RPMI7951 (cell line): ENCODE measurements around the gene NKD2. TPM values are rescaled to one million over a fixed set of nuclear protein-coding genes. Genes with fewer than 3 reads are reported as not detected.
"Not testable (repeated sequence)": the region's sequence is repeated elsewhere in the genome, so short reads cannot be mapped to it uniquely, and the experiment has no call there.

Experiments
- DNase-seq: peaks from one replicate; pipeline ENCODE4 v3.0.0-alpha.2; 2012; ENCODE audit warnings: low read depth
- total RNA-seq: library from RNA; depleted of rRNA; stranded (reverse); fragments of >200 nt; shearing (Covaris generic); gene quantifications from 2 replicates; pipeline ENCODE4 v1.2.3, GENCODE V29; 2014

The NKD2 gene
- total RNA-seq, 1 experiment from 2014 or later, result 24.6 TPM

- DNase-seq, result no peak
These were observed 8.3 kb upstream of the NKD2 start for GRCh38 chr5:1000329-1000728.

GRCh38 chr5:1000831-1001230 lies 7.8 kb upstream of the NKD2 start:
- not testable (repeated sequence) for DNase-seq

GRCh38 chr5:1001406-1002270 lies 7.0 kb upstream of the NKD2 start:
- DNase-seq, result peak; percentile 80

- no peak for DNase-seq
These were observed 6.4 kb upstream of the NKD2 start for GRCh38 chr5:1002271-1002546.

GRCh38 chr5:1002836-1003235 lies 5.8 kb upstream of the NKD2 start:
- DNase-seq, result no peak

- DNase-seq, result peak; percentile 59
These were observed 5.2 kb upstream of the NKD2 start for GRCh38 chr5:1003296-1003937.

GRCh38 chr5:1004461-1005248 lies 3.9 kb upstream of the NKD2 start:
- DNase-seq, result peak; percentile 76

- DNase-seq, result no peak
These were observed 3.3 kb upstream of the NKD2 start for GRCh38 chr5:1005249-1005851.

GRCh38 chr5:1005904-1006655 lies 2.5 kb upstream of the NKD2 start:
- DNase-seq, result no peak

- DNase-seq, result no peak
These were observed 1.9 kb upstream of the NKD2 start for GRCh38 chr5:1006656-1007071.

GRCh38 chr5:1007221-1007680 lies 1.4 kb upstream of the NKD2 start:
- DNase-seq, result no peak

GRCh38 chr5:1007681-1008450 lies 736 bp upstream of the NKD2 start:
- DNase-seq, result peak; percentile 49

GRCh38 chr5:1009359-1010180 lies 968 bp downstream of the NKD2 start:
- DNase-seq, result peak; percentile 55

GRCh38 chr5:1010181-1010510 lies 1.5 kb downstream of the NKD2 start:
- no peak for DNase-seq

- no peak for DNase-seq
These were observed 2.0 kb downstream of the NKD2 start for GRCh38 chr5:1010641-1011046.

GRCh38 chr5:1011226-1011631 lies 2.6 kb downstream of the NKD2 start:
- DNase-seq, result no peak

- no peak for DNase-seq
These were observed 3.2 kb downstream of the NKD2 start for GRCh38 chr5:1011741-1012312.

GRCh38 chr5:1012313-1012841 lies 3.8 kb downstream of the NKD2 start:
- DNase-seq, result no peak

GRCh38 chr5:1012900-1013237 lies 4.3 kb downstream of the NKD2 start:
- DNase-seq, result no peak
